IMR-90 (cell line): Measurements from ENCODE around the gene FTSJ3. TPM values are rescaled to one million over a fixed set of nuclear protein-coding genes. Genes with fewer than 3 reads are reported as not detected.

ENCODE experiments used
- ATAC-seq: fragments of 200-7000 bp; cut with Tn5 transposase; 2 replicates; pipeline ENCODE4 v1.9.1; 2020; ENCODE audit warnings: low read depth, mild to moderate bottlenecking, moderate library complexity
- BruUV-seq: library from RNA; stranded (reverse); fragments of 400-500 nt; replicated peaks from 2 replicates; lab custom pipeline; 2021; lab: Mats Ljungman, UMichigan
- CTCF ChIA-PET: fragments of 300-600 bp; formaldehyde crosslinking; extraction: SDS; loops from one replicate; lab custom pipeline; 2021; ENCODE audit warnings: antibody characterized with exemption; lab: Yijun Ruan, JAX
- POLR2A ChIA-PET: fragments of 300-600 bp; sonication (Branson Sonifier 250); formaldehyde crosslinking; loops from one replicate; lab custom pipeline; 2022; ENCODE audit warnings: antibody characterized with exemption; ENCODE audit not compliant: unreplicated experiment; lab: Charles Lee
- DNase-seq: peaks from one replicate; pipeline ENCODE4 v3.0.0; 2013
- H2AFZ ChIP-seq: replicated peaks from 2 replicates; pipeline ENCODE3; 2013; ENCODE audit warnings: low read length, mild to moderate bottlenecking; ENCODE audit not compliant: poor library complexity
- H2AK5ac ChIP-seq: 2 replicates; pipeline ENCODE4 v1.6.1; 2013; ENCODE audit warnings: low read depth, low read length, inconsistent platforms
- H2AK9ac ChIP-seq: replicated peaks from 2 replicates; pipeline ENCODE3; 2013; ENCODE audit warnings: mild to moderate bottlenecking, low read depth, low read length, moderate library complexity; ENCODE audit not compliant: poor library complexity
- H2BK120ac ChIP-seq: 2 replicates; pipeline ENCODE4 v1.6.1; 2013; ENCODE audit warnings: low read depth, low read length, inconsistent platforms
- H2BK15ac ChIP-seq: 3 replicates; pipeline ENCODE4 v1.6.1; 2013; ENCODE audit warnings: low read depth, low read length, inconsistent platforms
- H2BK20ac ChIP-seq: 2 replicates; pipeline ENCODE4 v1.6.1; 2013; ENCODE audit warnings: low read depth, mild to moderate bottlenecking, inconsistent platforms, low read length, moderate library complexity
- H2BK5ac ChIP-seq: 2 replicates; pipeline ENCODE4 v1.6.1; 2013; ENCODE audit warnings: mild to moderate bottlenecking, low read depth, low read length, inconsistent platforms; ENCODE audit not compliant: poor library complexity, severe bottlenecking
- H3K14ac ChIP-seq: replicated peaks from 2 replicates; pipeline ENCODE4 v1.6.1; 2013; ENCODE audit warnings: low read depth, low read length, inconsistent platforms
- H3K18ac ChIP-seq: 2 replicates; pipeline ENCODE4 v1.6.1; 2013; ENCODE audit warnings: low read depth, low read length, control low read depth
- H3K23ac ChIP-seq: 2 replicates; pipeline ENCODE4 v1.6.1; 2013; ENCODE audit warnings: low read depth, low read length, inconsistent platforms
- H3K27ac ChIP-seq: 2 replicates; pipeline ENCODE4 v1.5.1; 2013; ENCODE audit warnings: mild to moderate bottlenecking, control low read depth, low read length; ENCODE audit not compliant: insufficient read depth
- H3K27me3 ChIP-seq: 2 replicates; pipeline ENCODE4 v1.6.1; 2013; ENCODE audit warnings: low read length; ENCODE audit not compliant: control insufficient read depth, insufficient read depth
- H3K36me3 ChIP-seq: 2 replicates; pipeline ENCODE4 v1.6.1; 2013; ENCODE audit warnings: low read length, mixed read lengths; ENCODE audit not compliant: control insufficient read depth, insufficient read depth
- H3K4ac ChIP-seq: 2 replicates; pipeline ENCODE4 v1.6.1; 2013; ENCODE audit warnings: low read depth, low read length, inconsistent platforms
- H3K4me1 ChIP-seq: 2 replicates; pipeline ENCODE4 v1.6.1; 2013; ENCODE audit warnings: low read length, mixed read lengths; ENCODE audit not compliant: control insufficient read depth, insufficient read depth
- H3K4me2 ChIP-seq: 2 replicates; pipeline ENCODE4 v1.6.1; 2013; ENCODE audit warnings: low read depth, mild to moderate bottlenecking, control low read depth, low read length, moderate library complexity
- H3K4me3 ChIP-seq: 2 replicates; pipeline ENCODE4 v1.5.1; 2013; ENCODE audit warnings: low read depth, mild to moderate bottlenecking, control low read depth, low read length, moderate library complexity; ENCODE audit not compliant: insufficient read depth
- H3K56ac ChIP-seq: 2 replicates; pipeline ENCODE4 v1.6.1; 2013; ENCODE audit warnings: low read length, inconsistent platforms; ENCODE audit not compliant: insufficient read depth; ENCODE audit errors: extremely low read depth
- H3K79me1 ChIP-seq, 2 experiments: 2 replicates each; pipeline ENCODE4 v1.6.1; 2013; ENCODE audit warnings: low read length in 2 of 2, inconsistent platforms in 1 of 2, low read depth in 1 of 2
- H3K9ac ChIP-seq: 2 replicates; pipeline ENCODE4 v1.6.1; 2013; ENCODE audit warnings: low read depth, low read length, control low read depth
- H3K9me1 ChIP-seq: 2 replicates; pipeline ENCODE4 v1.6.1; 2013; ENCODE audit warnings: low read length, inconsistent platforms; ENCODE audit not compliant: insufficient read depth
- H3K9me3 ChIP-seq: 2 replicates; pipeline ENCODE4 v1.6.1; 2013; ENCODE audit warnings: low read length; ENCODE audit not compliant: control insufficient read depth, insufficient read depth
- H4K20me1 ChIP-seq: 2 replicates; pipeline ENCODE4 v1.6.1; 2013; ENCODE audit warnings: low read length, inconsistent platforms; ENCODE audit not compliant: insufficient read depth
- H4K5ac ChIP-seq: 2 replicates; pipeline ENCODE4 v1.6.1; 2013; ENCODE audit warnings: mild to moderate bottlenecking, low read depth, low read length, control low read depth
- H4K8ac ChIP-seq, 2 experiments: 2 replicates each; pipeline ENCODE4 v1.6.1; 2013; ENCODE audit warnings: low read depth in 2 of 2, low read length in 2 of 2, control low read depth in 1 of 2, inconsistent platforms in 1 of 2
- H4K91ac ChIP-seq: 2 replicates; pipeline ENCODE4 v1.6.1; 2013; ENCODE audit warnings: low read depth, low read length, inconsistent platforms; ENCODE audit not compliant: insufficient read depth
- BHLHE40 ChIP-seq: fragments of 150-350 bp; IDR thresholded peaks from 2 replicates; pipeline ENCODE4 v1.6.1; 2016; ENCODE audit warnings: mild to moderate bottlenecking, low read depth, low read length
- CHD1 ChIP-seq: IDR thresholded peaks from 2 replicates; pipeline ENCODE4 v1.6.1; 2012; ENCODE audit warnings: low read depth, low read length, improper control_type of control experiment
- ELK1 ChIP-seq: fragments of 150-350 bp; IDR thresholded peaks from 2 replicates; pipeline ENCODE4 v1.6.1; 2016; ENCODE audit warnings: low read depth, mild to moderate bottlenecking, low read length, moderate library complexity, borderline replicate concordance
- FOS ChIP-seq: fragments of 150-350 bp; IDR thresholded peaks from 2 replicates; pipeline ENCODE4 v1.6.1; 2016; ENCODE audit warnings: low read depth, low read length
- MAZ ChIP-seq: IDR thresholded peaks from 2 replicates; pipeline ENCODE4 v1.6.1; 2012; ENCODE audit warnings: low read depth, mild to moderate bottlenecking, low read length, improper control_type of control experiment, moderate library complexity, borderline replicate concordance
- MXI1 ChIP-seq: IDR thresholded peaks from 2 replicates; pipeline ENCODE4 v1.6.1; 2012; ENCODE audit warnings: low read depth, mild to moderate bottlenecking, low read length, moderate library complexity, borderline replicate concordance
- NFE2L2 ChIP-seq: fragments of 150-350 bp; IDR thresholded peaks from 2 replicates; pipeline ENCODE4 v1.6.1; 2016; ENCODE audit warnings: low read depth, mild to moderate bottlenecking, low read length
- RAD21 ChIP-seq: IDR thresholded peaks from 2 replicates; pipeline ENCODE4 v1.6.1; 2012; ENCODE audit warnings: low read length, improper control_type of control experiment
- RCOR1 ChIP-seq: IDR thresholded peaks from 2 replicates; pipeline ENCODE4 v1.6.1; 2012; ENCODE audit warnings: mild to moderate bottlenecking, low read length, improper control_type of control experiment; ENCODE audit not compliant: insufficient replicate concordance
- RFX5 ChIP-seq: IDR thresholded peaks from 2 replicates; pipeline ENCODE4 v1.8.0; 2012; ENCODE audit warnings: low read depth, mild to moderate bottlenecking, low read length, moderate library complexity
- SMC3 ChIP-seq: fragments of 150-350 bp; IDR thresholded peaks from 2 replicates; pipeline ENCODE4 v1.6.1; 2016; ENCODE audit warnings: low read depth, mild to moderate bottlenecking, antibody characterized with exemption, low read length, moderate library complexity
- WGBS, 2 experiments: methylation state at CpG; one replicate each; pipeline versions ENCODE4 v1.1.5 to v1.1.7; 2013; ENCODE audit warnings: missing lambda C conversion rate in 2 of 2; ENCODE audit not compliant: insufficient read length in 1 of 2; ENCODE audit errors: extremely low coverage in 2 of 2; 5-methylcytosine and 5-hydroxymethylcytosine counted together
- dilution Hi-C: fragments of 300-500 bp; cut with HindIII; formaldehyde crosslinking; loops from one replicate; pipeline ENCODE4 v1.14.3; 2018; ENCODE audit warnings: low sequenced_read_pairs; ENCODE audit not compliant: unreplicated experiment
- in situ Hi-C: fragments of 300-500 bp; cut with MboI; formaldehyde crosslinking; loops from 3 replicates; pipeline ENCODE4 v1.14.3; 2019; ENCODE audit warnings: low sequenced_read_pairs, inconsistent platforms, mixed read lengths
- intact Hi-C: fragments of 100-400 bp; cut with micrococcal nuclease; formaldehyde crosslinking; loops from 2 replicates; pipeline ENCODE4 v1.10.0; 2022
- polyA plus RNA-seq, 3 experiments: library from polyadenylated mRNA; depleted of rRNA; stranded (reverse); fragments of >200 nt; gene quantifications; 2 replicates each; pipeline ENCODE4 v1.2.3, GENCODE V29; 2012; ENCODE audit warnings: low replicate concordance in 1 of 3
- total RNA-seq: library from RNA; depleted of rRNA; stranded (reverse); fragments of >200 nt; gene quantifications from 2 replicates; pipeline ENCODE4 v1.2.3, GENCODE V29; 2012
- TF ChIP-seq, protein P1 (sequence below): conservative IDR thresholded peaks from 2 replicates; pipeline ENCODE4 v1.5.1; 2012; ENCODE audit warnings: mild to moderate bottlenecking, low read depth, low read length, improper control_type of control experiment
- TF ChIP-seq, protein P2 (sequence below): fragments of 150-350 bp; IDR thresholded peaks from 2 replicates; pipeline ENCODE4 v1.6.1; 2017; ENCODE audit warnings: mild to moderate bottlenecking, antibody characterized with exemption, low read length, low read depth

FTSJ3 gene
- total and polyA plus RNA-seq, 2 of the 4 experiments (the other 2 are of a cell fraction) = 51.3 to 68.1 TPM

GRCh38 chr17:63837962-63838600, 10.6 kb upstream of the FTSJ3 start:
- H3K27ac ChIP-seq = 0 out of 2 replicates have a peak overlapping the region, but pooled peaks have one; percentile 8
- H2BK15ac ChIP-seq = no peak overlapping the region
- no peak overlapping the region for H4K91ac ChIP-seq
- no peak overlapping the region for H3K14ac ChIP-seq
- no peak overlapping the region for H3K56ac ChIP-seq
- BruUV-seq = no TSS peak
- H3K27me3 ChIP-seq = no peaks in the 10 kb centered on the region
- no peak for DNase-seq
- H3K36me3 ChIP-seq = peaks cover 32% of the 10 kb centered on the region
- intact Hi-C loops (no loop called here), in situ Hi-C loops (no loop called here), dilution Hi-C loops (no loop called here)
- H3K4me3 ChIP-seq = no peak overlapping the region
- POLR2A ChIA-PET = interaction anchor here (0.7 kb wide), 1 partner anchor 10 kb away, joined by 5 read pairs; no protein-coding TSS in a partner anchor
- no peaks in the 10 kb centered on the region for H3K9me3 ChIP-seq
- WGBS, 2 experiments = no CpG with 5 or more reads among the region's 5 CpGs
- H3K9me1 ChIP-seq = peaks cover 12% of the 10 kb centered on the region
- no peak overlapping the region for H2AFZ ChIP-seq
- H3K4me1 ChIP-seq = peaks cover 21% of the 10 kb centered on the region
- peaks cover 12 to 85% of the 10 kb centered on the region in 2 experiments; a peak in 3 of 4 replicates for H3K79me1 ChIP-seq
- H2BK20ac ChIP-seq = no peak overlapping the region
- H3K23ac ChIP-seq = no peak overlapping the region
- no peak overlapping the region for H3K18ac ChIP-seq
- TF ChIP-seq ELK1 (no peak), RFX5 (no peak), RAD21 (no peak), FOS (no peak), MXI1 (no peak), CHD1 (no peak), RCOR1 (no peak), BHLHE40 (no peak), MAZ (no peak), SMC3 (no peak), NFE2L2 (no peak)
- TF ChIP-seq, protein P1, sequence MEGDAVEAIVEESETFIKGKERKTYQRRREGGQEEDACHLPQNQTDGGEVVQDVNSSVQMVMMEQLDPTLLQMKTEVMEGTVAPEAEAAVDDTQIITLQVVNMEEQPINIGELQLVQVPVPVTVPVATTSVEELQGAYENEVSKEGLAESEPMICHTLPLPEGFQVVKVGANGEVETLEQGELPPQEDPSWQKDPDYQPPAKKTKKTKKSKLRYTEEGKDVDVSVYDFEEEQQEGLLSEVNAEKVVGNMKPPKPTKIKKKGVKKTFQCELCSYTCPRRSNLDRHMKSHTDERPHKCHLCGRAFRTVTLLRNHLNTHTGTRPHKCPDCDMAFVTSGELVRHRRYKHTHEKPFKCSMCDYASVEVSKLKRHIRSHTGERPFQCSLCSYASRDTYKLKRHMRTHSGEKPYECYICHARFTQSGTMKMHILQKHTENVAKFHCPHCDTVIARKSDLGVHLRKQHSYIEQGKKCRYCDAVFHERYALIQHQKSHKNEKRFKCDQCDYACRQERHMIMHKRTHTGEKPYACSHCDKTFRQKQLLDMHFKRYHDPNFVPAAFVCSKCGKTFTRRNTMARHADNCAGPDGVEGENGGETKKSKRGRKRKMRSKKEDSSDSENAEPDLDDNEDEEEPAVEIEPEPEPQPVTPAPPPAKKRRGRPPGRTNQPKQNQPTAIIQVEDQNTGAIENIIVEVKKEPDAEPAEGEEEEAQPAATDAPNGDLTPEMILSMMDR = no peak
- TF ChIP-seq, protein P2, sequence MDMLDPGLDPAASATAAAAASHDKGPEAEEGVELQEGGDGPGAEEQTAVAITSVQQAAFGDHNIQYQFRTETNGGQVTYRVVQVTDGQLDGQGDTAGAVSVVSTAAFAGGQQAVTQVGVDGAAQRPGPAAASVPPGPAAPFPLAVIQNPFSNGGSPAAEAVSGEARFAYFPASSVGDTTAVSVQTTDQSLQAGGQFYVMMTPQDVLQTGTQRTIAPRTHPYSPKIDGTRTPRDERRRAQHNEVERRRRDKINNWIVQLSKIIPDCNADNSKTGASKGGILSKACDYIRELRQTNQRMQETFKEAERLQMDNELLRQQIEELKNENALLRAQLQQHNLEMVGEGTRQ = no peak
- H2AK9ac ChIP-seq = peak overlapping the region; percentile 58
- H2BK120ac ChIP-seq = no peak overlapping the region
- H2BK5ac ChIP-seq = no peak overlapping the region
- H2AK5ac ChIP-seq = no peak overlapping the region; the same call in 1 of the 2 replicates
- ATAC-seq = no peak
- no peak overlapping the region for H4K8ac ChIP-seq
- no peak overlapping the region; the same call in 1 of the 2 replicates for H3K4me2 ChIP-seq
- H3K4ac ChIP-seq = no peak overlapping the region
- no peak overlapping the region for H4K5ac ChIP-seq
- CTCF ChIA-PET = no interaction called here
- H3K9ac ChIP-seq = no peak overlapping the region
- peaks cover 53% of the 10 kb centered on the region for H4K20me1 ChIP-seq
